ENCODE data around the gene SCAPER.

DNA sequence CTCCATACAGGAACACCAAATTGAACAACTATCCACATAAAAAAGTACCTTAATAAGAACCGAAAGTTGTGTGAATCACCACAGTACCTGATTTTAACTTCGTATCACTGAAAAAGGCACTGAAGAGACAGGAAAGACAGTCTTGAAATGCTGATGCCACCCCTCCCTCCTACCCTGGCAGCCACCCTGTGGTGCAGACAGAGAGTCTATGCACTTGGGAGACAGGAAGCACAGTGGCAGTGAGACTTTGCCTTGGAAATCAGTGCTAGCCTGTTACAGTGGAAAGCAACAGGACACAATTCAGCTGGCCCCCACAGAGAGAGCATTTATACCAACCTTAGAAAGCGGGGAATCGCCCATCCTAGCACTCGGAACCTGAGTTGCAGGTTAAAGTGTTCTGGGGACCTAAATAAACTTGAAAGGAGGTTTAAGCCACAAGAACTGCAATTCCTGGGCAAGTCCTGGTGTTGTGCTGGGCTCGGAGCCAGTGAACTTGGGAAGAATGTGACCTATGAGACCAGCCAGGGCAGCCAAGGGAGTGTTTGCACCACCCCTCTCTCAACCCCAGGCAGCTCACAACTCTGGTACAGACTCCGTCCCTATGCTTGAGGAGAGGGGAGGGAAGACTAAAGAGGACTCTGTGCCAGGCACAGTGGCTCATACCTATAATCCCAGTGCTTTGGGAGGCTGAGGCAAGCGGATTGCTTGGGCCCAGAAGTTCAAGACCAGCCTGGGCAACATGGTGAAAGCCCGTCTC, 328.4 kb downstream of the SCAPER start:
- TF ChIP-seq, protein P1, sequence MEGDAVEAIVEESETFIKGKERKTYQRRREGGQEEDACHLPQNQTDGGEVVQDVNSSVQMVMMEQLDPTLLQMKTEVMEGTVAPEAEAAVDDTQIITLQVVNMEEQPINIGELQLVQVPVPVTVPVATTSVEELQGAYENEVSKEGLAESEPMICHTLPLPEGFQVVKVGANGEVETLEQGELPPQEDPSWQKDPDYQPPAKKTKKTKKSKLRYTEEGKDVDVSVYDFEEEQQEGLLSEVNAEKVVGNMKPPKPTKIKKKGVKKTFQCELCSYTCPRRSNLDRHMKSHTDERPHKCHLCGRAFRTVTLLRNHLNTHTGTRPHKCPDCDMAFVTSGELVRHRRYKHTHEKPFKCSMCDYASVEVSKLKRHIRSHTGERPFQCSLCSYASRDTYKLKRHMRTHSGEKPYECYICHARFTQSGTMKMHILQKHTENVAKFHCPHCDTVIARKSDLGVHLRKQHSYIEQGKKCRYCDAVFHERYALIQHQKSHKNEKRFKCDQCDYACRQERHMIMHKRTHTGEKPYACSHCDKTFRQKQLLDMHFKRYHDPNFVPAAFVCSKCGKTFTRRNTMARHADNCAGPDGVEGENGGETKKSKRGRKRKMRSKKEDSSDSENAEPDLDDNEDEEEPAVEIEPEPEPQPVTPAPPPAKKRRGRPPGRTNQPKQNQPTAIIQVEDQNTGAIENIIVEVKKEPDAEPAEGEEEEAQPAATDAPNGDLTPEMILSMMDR (IDR thresholded peaks at IDR 0.05 in 4 of 5, conservative IDR thresholded peaks at IDR 0.05 in 1 of 5), result no peak
- TF ChIP-seq POLR2A (IDR thresholded peaks at IDR 0.05), result no peak
